ENCODE data around the gene ABCG5.

ABCG5 gene

GRCh38 chr2:43840965-43841364 lies 2.3 kb upstream of the ABCG5 start:
- Histone ChIP-seq H3K27me3 (ENCODE audit: insufficient read depth, low read length) (no peaks in the 10 kb centered on the region; the same call in 1 of the 2 replicates), H3K4me1 (ENCODE audit: insufficient read depth, low read length, severe bottlenecking) (no peaks in the 10 kb centered on the region), H3K4me3 (ENCODE audit: low read depth, low read length, poor library complexity, severe bottlenecking) (no peak overlapping the region), H3K9me3 (ENCODE audit: low read length) (no peaks in the 10 kb centered on the region), H3K9ac (ENCODE audit: low read length) (no peak overlapping the region), H3K79me2 (ENCODE audit: insufficient read depth, low read length) (no peaks in the 10 kb centered on the region), H3K36me3 (ENCODE audit: insufficient read depth, low read length) (no peaks in the 10 kb centered on the region), H3F3A (ENCODE audit: insufficient read depth, low read length) (no peaks in the 10 kb centered on the region), H3K27ac (ENCODE audit: low read depth, low read length, poor library complexity, severe bottlenecking) (no peak overlapping the region), H2AFZ (ENCODE audit: low read length) (no peak overlapping the region), H3K9me2 (ENCODE audit: low read depth, low read length) (no peaks in the 10 kb centered on the region), H4K20me1 (ENCODE audit: insufficient read depth, low read length) (no peaks in the 10 kb centered on the region), H3K4me2 (ENCODE audit: low read length) (no peak overlapping the region)
- no peak for TF ChIP-seq EZH2 (IDR thresholded peaks at IDR 0.05; ENCODE audit: borderline replicate concordance, low read length)
- TF ChIP-seq CTCF (IDR thresholded peaks at IDR 0.05; ENCODE audit: low read length): no peak

GRCh38 chr2:43839776-43840564 lies 1.3 kb upstream of the ABCG5 start:
- Histone ChIP-seq H3K27me3 (ENCODE audit: insufficient read depth, low read length) (no peaks in the 10 kb centered on the region; the same call in 1 of the 2 replicates), H3K9me2 (ENCODE audit: low read depth, low read length) (no peaks in the 10 kb centered on the region), H3F3A (ENCODE audit: insufficient read depth, low read length) (no peaks in the 10 kb centered on the region), H2AFZ (ENCODE audit: low read length) (no peak overlapping the region), H4K20me1 (ENCODE audit: insufficient read depth, low read length) (no peaks in the 10 kb centered on the region), H3K4me1 (ENCODE audit: insufficient read depth, low read length, severe bottlenecking) (no peaks in the 10 kb centered on the region), H3K4me2 (ENCODE audit: low read length) (no peak overlapping the region), H3K9ac (ENCODE audit: low read length) (no peak overlapping the region), H3K36me3 (ENCODE audit: insufficient read depth, low read length) (no peaks in the 10 kb centered on the region), H3K9me3 (ENCODE audit: low read length) (no peaks in the 10 kb centered on the region), H3K27ac (ENCODE audit: low read depth, low read length, poor library complexity, severe bottlenecking) (no peak overlapping the region), H3K79me2 (ENCODE audit: insufficient read depth, low read length) (no peaks in the 10 kb centered on the region), H3K4me3 (ENCODE audit: low read depth, low read length, poor library complexity, severe bottlenecking) (no peak overlapping the region)
- no peak for TF ChIP-seq CTCF (IDR thresholded peaks at IDR 0.05; ENCODE audit: low read length)
- no peak for TF ChIP-seq EZH2 (IDR thresholded peaks at IDR 0.05; ENCODE audit: borderline replicate concordance, low read length)

- H2AFZ ChIP-seq (ENCODE audit: low read length): no peak overlapping the region
- H3K27ac ChIP-seq (ENCODE audit: low read depth, low read length, poor library complexity, severe bottlenecking): no peak overlapping the region
Observed at GRCh38 chr2:43837831-43838559, 644 bp downstream of the ABCG5 start.

More at GRCh38 chr2:43837831-43838559, 644 bp downstream of the ABCG5 start:
- Histone ChIP-seq H3K79me2 (ENCODE audit: insufficient read depth, low read length) (no peaks in the 10 kb centered on the region), H3K36me3 (ENCODE audit: insufficient read depth, low read length) (no peaks in the 10 kb centered on the region), H3K9me3 (ENCODE audit: low read length) (no peaks in the 10 kb centered on the region), H3K27me3 (ENCODE audit: insufficient read depth, low read length) (no peaks in the 10 kb centered on the region; the same call in 1 of the 2 replicates), H3K9me2 (ENCODE audit: low read depth, low read length) (no peaks in the 10 kb centered on the region), H3K4me2 (ENCODE audit: low read length) (no peak overlapping the region), H3K4me1 (ENCODE audit: insufficient read depth, low read length, severe bottlenecking) (no peaks in the 10 kb centered on the region), H3K4me3 (ENCODE audit: low read depth, low read length, poor library complexity, severe bottlenecking) (no peak overlapping the region), H4K20me1 (ENCODE audit: insufficient read depth, low read length) (no peaks in the 10 kb centered on the region), H3K9ac (ENCODE audit: low read length) (no peak overlapping the region), H3F3A (ENCODE audit: insufficient read depth, low read length) (no peaks in the 10 kb centered on the region)
- TF ChIP-seq CTCF (IDR thresholded peaks at IDR 0.05; ENCODE audit: low read length) (no peak), EZH2 (IDR thresholded peaks at IDR 0.05; ENCODE audit: borderline replicate concordance, low read length) (no peak)
